Neural crest cell (in vitro differentiated cells): ENCODE data around the gene PHLDA2. TPM values are rescaled to one million over a fixed set of nuclear protein-coding genes. Genes with fewer than 3 reads are reported as not detected.

Source experiments
- DNase-seq: peaks from one replicate; pipeline ENCODE4 v3.0.0; 2021; ENCODE audit warnings: low read depth, mixed read lengths, low spot score
- H3K27ac Mint-ChIP-seq: one replicate; pipeline ENCODE4 v1.8.0; 2021; ENCODE audit warnings: mild to moderate bottlenecking, mixed read lengths; ENCODE audit not compliant: unreplicated experiment
- H3K27me3 Mint-ChIP-seq: 2 replicates; pipeline ENCODE4 v1.8.0; 2021; ENCODE audit warnings: low read depth, mild to moderate bottlenecking, mixed read lengths
- H3K36me3 Mint-ChIP-seq: 2 replicates; pipeline ENCODE4 v1.8.0; 2021; ENCODE audit warnings: low read depth, mild to moderate bottlenecking, mixed read lengths
- H3K4me1 Mint-ChIP-seq: 2 replicates; pipeline ENCODE4 v1.8.0; 2021; ENCODE audit warnings: mixed read lengths
- H3K4me3 Mint-ChIP-seq: one replicate; pipeline ENCODE4 v1.8.0; 2021; ENCODE audit warnings: mild to moderate bottlenecking, mixed read lengths
- H3K9me3 Mint-ChIP-seq: 2 replicates; pipeline ENCODE4 v1.8.0; 2021; ENCODE audit warnings: mixed read lengths
- total RNA-seq: library from RNA; stranded (reverse); gene quantifications from 2 replicates; pipeline ENCODE4 v1.2.1, GENCODE V29; 2021
- TF ChIP-seq, protein P1 (sequence below): fragments of 200-600 bp; sonication (generic); conservative IDR thresholded peaks from 2 replicates; pipeline ENCODE4 v1.5.0; 2021; ENCODE audit warnings: antibody characterized with exemption, mild to moderate bottlenecking

PHLDA2 gene
- total RNA-seq, 1 donor from 2014 or later: 1.1 TPM

DNA sequence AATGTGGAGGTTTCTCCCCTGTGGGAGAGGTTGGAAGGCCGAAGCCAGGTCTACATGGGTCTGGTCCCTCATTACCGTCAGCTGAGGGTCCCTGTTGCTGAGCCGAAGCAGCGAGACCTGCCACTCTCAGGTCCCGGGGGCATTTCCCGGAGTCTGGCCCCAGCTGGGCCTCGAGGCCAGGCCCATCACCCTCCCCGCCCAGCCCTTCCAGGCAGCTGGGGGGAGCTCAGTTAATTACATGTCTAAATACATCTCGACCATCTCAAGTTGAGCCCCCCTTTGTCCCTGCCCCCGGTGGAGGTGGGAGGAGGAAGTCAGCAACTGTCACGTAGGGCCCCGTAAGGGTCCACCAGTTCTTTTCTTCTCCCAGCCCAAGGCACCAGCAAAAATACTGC lies 47.2 kb downstream of the PHLDA2 start:
- H3K4me1 Mint-ChIP-seq: peaks cover 23% of the 10 kb centered on the region
- H3K27me3 Mint-ChIP-seq: peaks cover 22% of the 10 kb centered on the region
- TF ChIP-seq, protein P1, sequence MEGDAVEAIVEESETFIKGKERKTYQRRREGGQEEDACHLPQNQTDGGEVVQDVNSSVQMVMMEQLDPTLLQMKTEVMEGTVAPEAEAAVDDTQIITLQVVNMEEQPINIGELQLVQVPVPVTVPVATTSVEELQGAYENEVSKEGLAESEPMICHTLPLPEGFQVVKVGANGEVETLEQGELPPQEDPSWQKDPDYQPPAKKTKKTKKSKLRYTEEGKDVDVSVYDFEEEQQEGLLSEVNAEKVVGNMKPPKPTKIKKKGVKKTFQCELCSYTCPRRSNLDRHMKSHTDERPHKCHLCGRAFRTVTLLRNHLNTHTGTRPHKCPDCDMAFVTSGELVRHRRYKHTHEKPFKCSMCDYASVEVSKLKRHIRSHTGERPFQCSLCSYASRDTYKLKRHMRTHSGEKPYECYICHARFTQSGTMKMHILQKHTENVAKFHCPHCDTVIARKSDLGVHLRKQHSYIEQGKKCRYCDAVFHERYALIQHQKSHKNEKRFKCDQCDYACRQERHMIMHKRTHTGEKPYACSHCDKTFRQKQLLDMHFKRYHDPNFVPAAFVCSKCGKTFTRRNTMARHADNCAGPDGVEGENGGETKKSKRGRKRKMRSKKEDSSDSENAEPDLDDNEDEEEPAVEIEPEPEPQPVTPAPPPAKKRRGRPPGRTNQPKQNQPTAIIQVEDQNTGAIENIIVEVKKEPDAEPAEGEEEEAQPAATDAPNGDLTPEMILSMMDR: no peak
- no peak for DNase-seq
- peak overlapping the region; percentile 81 for H3K4me3 Mint-ChIP-seq
- no peaks in the 10 kb centered on the region for H3K9me3 Mint-ChIP-seq
- H3K36me3 Mint-ChIP-seq: no peaks in the 10 kb centered on the region
- H3K27ac Mint-ChIP-seq: no peak overlapping the region

DNA sequence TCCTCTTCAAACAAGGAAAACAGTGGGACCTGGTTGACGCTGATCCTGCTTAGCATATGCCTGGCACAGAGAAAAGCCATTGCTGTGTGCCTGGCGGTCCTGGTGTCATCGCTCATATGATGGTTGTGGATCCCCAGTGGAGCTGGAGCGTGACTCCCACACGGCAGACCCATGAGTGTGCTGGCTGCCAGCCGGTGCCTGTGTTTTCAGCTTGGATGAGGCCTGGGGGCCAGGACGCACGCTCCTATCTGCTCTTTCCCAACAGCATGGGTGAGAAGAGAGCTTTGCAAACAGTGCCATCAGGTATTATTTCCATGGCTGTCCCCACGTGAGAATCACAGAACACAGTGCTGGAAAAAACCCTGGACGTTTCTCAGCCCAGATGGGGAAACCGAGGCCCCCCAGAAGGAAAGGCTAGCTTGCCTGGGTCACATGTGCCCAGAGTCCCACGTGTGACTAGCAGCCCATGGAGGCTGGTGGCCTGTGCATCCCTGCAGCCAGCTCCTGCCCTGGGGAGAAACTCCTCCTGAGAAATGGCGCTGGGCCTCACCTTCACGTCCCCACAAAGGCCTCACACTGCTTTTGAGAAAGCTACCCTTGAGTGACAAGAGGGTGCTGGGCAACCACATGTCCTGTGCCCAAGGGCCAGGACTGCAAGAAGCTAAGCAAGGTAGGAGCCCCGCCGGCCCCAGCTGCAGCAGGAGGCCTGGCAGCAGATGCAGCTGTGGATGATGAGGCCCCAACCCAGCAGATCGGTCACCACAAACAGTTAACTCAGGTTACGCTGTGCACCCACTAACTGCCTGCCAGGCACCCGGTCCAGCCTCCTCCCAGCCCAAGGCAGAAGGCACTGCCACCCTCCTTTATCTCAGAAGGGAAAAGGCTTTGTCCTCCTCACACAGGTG lies 47.9 kb downstream of the PHLDA2 start:
- H3K27ac Mint-ChIP-seq: no peak overlapping the region
- DNase-seq: no peak
- peaks cover 17% of the 10 kb centered on the region for H3K4me1 Mint-ChIP-seq
- peak overlapping the region; percentile 77 for H3K4me3 Mint-ChIP-seq
- TF ChIP-seq, protein P1: no peak
- no peaks in the 10 kb centered on the region for H3K9me3 Mint-ChIP-seq
- H3K36me3 Mint-ChIP-seq: no peaks in the 10 kb centered on the region
- H3K27me3 Mint-ChIP-seq: peaks cover 19% of the 10 kb centered on the region

DNA sequence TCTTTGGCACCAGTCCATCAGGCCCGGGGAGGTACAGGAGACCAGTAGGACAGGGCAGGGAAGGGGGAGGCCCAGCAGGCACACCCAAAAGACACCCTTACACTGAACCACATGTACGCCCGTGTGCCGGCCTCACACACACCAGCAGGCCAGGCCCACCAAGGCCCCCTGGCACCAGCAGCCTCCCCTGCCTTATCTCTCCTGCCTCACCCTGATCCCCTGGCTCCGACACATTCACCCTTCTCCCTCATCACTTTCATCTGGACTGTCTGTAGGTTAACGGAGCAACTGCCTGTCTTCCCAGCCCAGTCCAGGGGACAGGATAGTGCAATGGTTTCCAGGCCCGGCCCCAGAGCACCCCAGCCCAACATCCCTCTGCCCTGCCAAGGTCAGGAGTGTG lies 48.6 kb downstream of the PHLDA2 start:
- DNase-seq: no peak
- H3K4me1 Mint-ChIP-seq: peaks cover 17% of the 10 kb centered on the region
- no peak overlapping the region for H3K27ac Mint-ChIP-seq
- no peaks in the 10 kb centered on the region for H3K36me3 Mint-ChIP-seq
- peak overlapping the region; percentile 54 for H3K4me3 Mint-ChIP-seq
- TF ChIP-seq, protein P1: no peak
- no peaks in the 10 kb centered on the region for H3K9me3 Mint-ChIP-seq
- H3K27me3 Mint-ChIP-seq: peaks cover 19% of the 10 kb centered on the region

DNA sequence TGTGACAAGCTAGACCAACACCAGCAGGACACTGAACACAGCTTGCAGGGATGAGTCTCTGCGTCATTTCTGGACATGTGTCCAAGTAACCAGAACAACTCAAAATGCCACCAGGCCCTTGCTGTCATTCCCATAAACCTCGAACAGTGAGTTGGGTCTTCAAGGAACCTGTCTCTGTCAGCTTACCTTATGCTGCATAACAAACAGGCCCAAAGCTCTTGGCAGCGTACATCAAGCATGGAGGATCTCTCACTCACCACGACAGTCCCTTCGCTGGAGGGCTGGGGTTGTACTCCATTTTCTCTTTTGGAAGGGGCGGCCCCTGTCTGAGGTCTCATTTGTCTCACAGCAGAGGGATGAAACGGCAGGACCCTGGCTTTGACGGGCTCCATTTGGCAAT lies 50.4 kb downstream of the PHLDA2 start:
- TF ChIP-seq, protein P1: no peak
- no peak for DNase-seq
- peaks cover 2% of the 10 kb centered on the region for H3K36me3 Mint-ChIP-seq
- H3K27ac Mint-ChIP-seq: no peak overlapping the region
- peaks cover 19% of the 10 kb centered on the region for H3K27me3 Mint-ChIP-seq
- H3K4me1 Mint-ChIP-seq: peaks cover 17% of the 10 kb centered on the region
- no peaks in the 10 kb centered on the region for H3K9me3 Mint-ChIP-seq
- no peak overlapping the region for H3K4me3 Mint-ChIP-seq

Other genes with a start within 250 kb of the PHLDA2 start
- gene KCNQ1OT1, start 229.4 kb downstream of the PHLDA2 start, total RNA-seq: 2.3 TPM in 2 replicates
- gene CDKN1C, start 43.6 kb downstream of the PHLDA2 start, total RNA-seq: 78.3 and 80.0 TPM in 2 replicates
- gene NAP1L4, start 62.9 kb upstream of the PHLDA2 start, total RNA-seq: 219 and 224 TPM in 2 replicates
- gene CARS1, start 128.0 kb upstream of the PHLDA2 start, total RNA-seq: 59.2 and 61.8 TPM in 2 replicates
- gene OSBPL5, start 235.9 kb upstream of the PHLDA2 start, total RNA-seq: 30.6 and 31.4 TPM in 2 replicates